IPS-18a (cell line): ENCODE results near the gene KCNAB2.

Experiments
- H3K27ac ChIP-seq: one replicate; pipeline ENCODE4 v1.5.1; 2013; ENCODE audit warnings: low read length
- H3K27me3 ChIP-seq: one replicate; pipeline ENCODE4 v1.6.1; 2013; ENCODE audit warnings: mild to moderate bottlenecking, low read length; ENCODE audit not compliant: control insufficient read depth, insufficient read depth
- H3K36me3 ChIP-seq: one replicate; pipeline ENCODE4 v1.6.1; 2013; ENCODE audit warnings: low read depth, low read length; ENCODE audit not compliant: control insufficient read depth
- H3K4me1 ChIP-seq: one replicate; pipeline ENCODE4 v1.6.1; 2013; ENCODE audit warnings: low read depth, low read length; ENCODE audit not compliant: control insufficient read depth
- H3K4me3 ChIP-seq: one replicate; pipeline ENCODE4 v1.5.1; 2013; ENCODE audit warnings: low read length
- H3K9ac ChIP-seq: one replicate; pipeline ENCODE4 v1.6.1; 2013; ENCODE audit warnings: mild to moderate bottlenecking, low read length, moderate library complexity
- H3K9me3 ChIP-seq: one replicate; pipeline ENCODE4 v1.6.1; 2013; ENCODE audit warnings: low read depth, low read length; ENCODE audit not compliant: control insufficient read depth

The KCNAB2 gene

DNA sequence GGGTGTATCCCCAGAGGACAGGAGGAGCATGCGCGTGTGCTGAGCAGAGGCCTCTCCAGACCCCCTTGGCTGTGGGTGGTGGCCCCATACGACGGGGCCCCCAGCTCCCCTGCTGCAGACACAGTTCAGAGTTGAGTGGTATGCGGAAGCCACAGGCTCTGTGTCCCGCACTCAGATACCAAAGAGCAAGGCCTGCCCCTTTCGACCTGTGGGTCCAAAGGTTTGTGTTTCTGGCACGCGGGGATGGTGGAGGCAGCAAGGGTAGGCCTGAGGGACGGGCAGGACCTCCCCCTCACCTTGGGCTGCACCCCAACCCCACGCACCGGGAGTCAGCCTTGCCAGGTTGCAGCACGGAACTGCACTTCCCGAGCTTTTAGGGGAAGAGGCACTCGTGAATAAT lies at the start of gene KCNAB2:
KCNAB2 (plus strand) TSS at position 328 of the 400 bp plus-strand sequence. CDS start 5,649 bp downstream, outside the sequence.
- Histone ChIP-seq H3K36me3 (no peaks in the 10 kb centered on the region), H3K27me3 (no peaks in the 10 kb centered on the region), H3K4me1 (no peaks in the 10 kb centered on the region), H3K4me3 (no peak within 1 kb of the TSS), H3K27ac (no peak within 1 kb of the TSS), H3K9me3 (no peaks in the 10 kb centered on the region), H3K9ac (no peak within 1 kb of the TSS)

GRCh38 chr1:5996641-5997270 lies 48.9 kb upstream of the KCNAB2 start:
- H3K4me3 ChIP-seq: no peak overlapping the region
- peaks cover 8% of the 10 kb centered on the region for H3K4me1 ChIP-seq
- H3K27me3 ChIP-seq: peaks cover 20% of the 10 kb centered on the region
- H3K27ac ChIP-seq: no peak overlapping the region
- H3K9ac ChIP-seq: no peak overlapping the region
- no peaks in the 10 kb centered on the region for H3K36me3 ChIP-seq
- H3K9me3 ChIP-seq: no peaks in the 10 kb centered on the region

DNA sequence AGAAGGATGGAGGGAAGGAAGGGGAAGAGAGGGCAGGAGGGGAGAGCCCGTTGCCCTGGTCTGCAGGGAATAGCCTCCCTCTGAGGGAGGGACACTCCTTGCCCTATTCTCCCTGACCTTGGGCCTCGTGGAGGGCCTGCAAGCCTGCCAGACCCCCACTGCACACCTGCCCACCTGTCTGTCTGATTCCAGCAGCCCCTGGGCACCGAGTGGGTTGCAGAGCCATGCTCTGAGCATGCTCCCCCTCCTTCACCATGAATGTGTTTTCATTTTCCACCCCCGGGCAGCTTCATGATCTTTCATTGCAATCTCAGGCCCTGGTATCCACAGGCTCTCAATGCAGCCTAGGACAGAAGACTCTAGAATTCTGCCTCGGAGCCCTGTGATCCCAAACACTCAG lies 48.4 kb upstream of the KCNAB2 start:
- Histone ChIP-seq H3K9ac (no peak overlapping the region), H3K4me3 (no peak overlapping the region), H3K9me3 (no peaks in the 10 kb centered on the region), H3K36me3 (no peaks in the 10 kb centered on the region), H3K27ac (no peak overlapping the region), H3K4me1 (peaks cover 8% of the 10 kb centered on the region), H3K27me3 (peaks cover 21% of the 10 kb centered on the region)

GRCh38 chr1:5998051-5998905 lies 47.4 kb upstream of the KCNAB2 start:
- Histone ChIP-seq H3K27ac (no peak overlapping the region), H3K9me3 (no peaks in the 10 kb centered on the region), H3K36me3 (no peaks in the 10 kb centered on the region), H3K9ac (no peak overlapping the region), H3K4me1 (peaks cover 12% of the 10 kb centered on the region), H3K27me3 (peaks cover 30% of the 10 kb centered on the region), H3K4me3 (no peak overlapping the region)

- peaks cover 14% of the 10 kb centered on the region for H3K4me1 ChIP-seq
Measured at GRCh38 chr1:5998906-5999301, 46.8 kb upstream of the KCNAB2 start.

GRCh38 chr1:5999711-6000443 lies 45.8 kb upstream of the KCNAB2 start:
- H3K9me3 ChIP-seq: no peaks in the 10 kb centered on the region
- H3K9ac ChIP-seq: no peak overlapping the region
- no peak overlapping the region for H3K4me3 ChIP-seq
- no peak overlapping the region for H3K27ac ChIP-seq
- H3K27me3 ChIP-seq: peaks cover 23% of the 10 kb centered on the region
- no peaks in the 10 kb centered on the region for H3K36me3 ChIP-seq
- H3K4me1 ChIP-seq: peaks cover 15% of the 10 kb centered on the region

More at GRCh38 chr1:5998906-5999301, 46.8 kb upstream of the KCNAB2 start:
- H3K36me3 ChIP-seq: no peaks in the 10 kb centered on the region
- H3K9me3 ChIP-seq: no peaks in the 10 kb centered on the region
- peaks cover 31% of the 10 kb centered on the region for H3K27me3 ChIP-seq
- no peak overlapping the region for H3K27ac ChIP-seq
- H3K4me3 ChIP-seq: no peak overlapping the region
- no peak overlapping the region for H3K9ac ChIP-seq

DNA sequence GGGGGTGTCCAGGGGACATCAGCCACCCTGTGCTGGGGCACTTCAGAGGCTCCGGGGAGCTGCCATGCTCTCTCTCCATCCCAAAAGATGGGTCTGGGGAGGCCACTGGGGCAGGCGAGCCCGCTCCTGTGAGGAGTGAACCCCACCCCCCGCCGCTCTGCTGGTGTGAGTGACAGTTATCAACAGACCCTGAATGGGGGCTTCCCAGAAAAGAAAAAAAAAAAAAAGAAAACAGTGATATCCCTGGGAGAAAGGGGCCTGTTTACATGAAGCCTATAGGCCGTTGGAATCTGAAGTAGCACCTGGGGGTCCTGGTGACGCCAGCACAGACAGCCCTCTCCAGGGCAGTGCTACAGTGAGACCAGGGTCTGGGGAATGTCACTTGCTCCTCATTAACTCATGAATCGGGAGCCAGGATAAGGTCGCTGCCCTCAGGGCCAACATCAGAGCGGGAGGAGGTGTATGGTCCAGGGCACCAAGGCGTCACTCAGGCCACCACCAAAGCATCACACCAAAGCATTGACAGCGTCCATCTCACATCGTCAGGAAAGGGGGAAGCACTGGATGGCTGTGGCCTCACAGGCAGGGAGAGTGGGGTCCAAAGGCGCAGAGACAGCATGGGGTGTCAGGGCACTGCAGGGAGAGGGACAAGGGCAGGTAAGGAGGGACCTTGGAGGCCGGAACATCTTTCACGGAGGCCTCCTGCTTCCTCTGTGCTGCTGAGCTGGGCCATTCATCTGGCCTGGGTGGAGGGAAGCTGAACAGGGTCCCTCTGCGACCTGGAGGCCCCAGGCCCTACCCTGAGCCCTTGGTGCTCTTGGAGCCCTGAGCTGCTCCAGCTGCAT lies 45.0 kb upstream of the KCNAB2 start:
- Histone ChIP-seq H3K4me3 (no peak overlapping the region), H3K27me3 (peaks cover 19% of the 10 kb centered on the region), H3K9ac (no peak overlapping the region), H3K27ac (no peak overlapping the region), H3K36me3 (no peaks in the 10 kb centered on the region), H3K4me1 (peaks cover 15% of the 10 kb centered on the region), H3K9me3 (no peaks in the 10 kb centered on the region)

GRCh38 chr1:6001992-6002576 lies 43.6 kb upstream of the KCNAB2 start:
- Histone ChIP-seq H3K27me3 (peaks cover 19% of the 10 kb centered on the region), H3K4me1 (peaks cover 15% of the 10 kb centered on the region), H3K4me3 (no peak overlapping the region), H3K36me3 (no peaks in the 10 kb centered on the region), H3K9me3 (no peaks in the 10 kb centered on the region), H3K9ac (no peak overlapping the region), H3K27ac (no peak overlapping the region)

- Histone ChIP-seq H3K9ac (no peak overlapping the region), H3K36me3 (no peaks in the 10 kb centered on the region), H3K27me3 (peaks cover 19% of the 10 kb centered on the region), H3K4me1 (peaks cover 15% of the 10 kb centered on the region), H3K4me3 (no peak overlapping the region), H3K27ac (no peak overlapping the region), H3K9me3 (no peaks in the 10 kb centered on the region)
Measured at GRCh38 chr1:6002714-6003501, 42.8 kb upstream of the KCNAB2 start.
